NCI-H1417 (cell line): ENCODE results near the gene ACOXL.
A peak's percentile ranks its signal among the peaks of the same experiment; 100 is the strongest.

Experiments used
- DNase-seq, 3 experiments: peaks; one replicate each; lab custom pipeline; 2025; lab: John Stamatoyannopoulos, UW

Gene ACOXL

DNA sequence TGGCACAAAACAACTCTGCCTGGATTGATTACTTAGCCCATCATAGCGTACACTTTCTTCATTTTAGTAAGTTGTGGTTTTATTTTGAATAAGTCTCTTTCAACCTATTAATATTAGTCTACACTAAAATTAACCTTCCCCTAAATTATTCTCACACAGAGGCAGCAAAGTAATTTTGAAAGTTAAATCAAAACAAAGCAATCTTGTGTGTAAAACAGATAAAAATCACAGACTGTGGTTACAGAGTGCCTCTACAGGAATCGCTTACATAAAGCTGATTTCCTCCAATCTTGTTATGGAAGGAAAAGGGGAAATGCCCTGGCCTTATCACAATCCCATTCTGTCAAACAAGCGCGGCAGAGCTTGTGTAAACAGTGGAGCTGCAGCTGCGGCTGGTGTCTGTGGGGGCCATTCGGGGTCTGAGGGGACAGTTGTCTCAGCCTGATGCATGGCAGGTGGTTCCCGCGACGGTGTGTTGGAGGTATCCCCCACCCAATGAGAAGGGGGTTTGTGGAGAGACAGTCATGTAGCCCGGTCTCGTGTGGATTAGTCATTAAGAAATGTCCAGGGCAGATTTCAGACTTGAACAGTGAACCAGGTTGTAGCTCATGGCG, 430.5 kb downstream of the ACOXL start:
- DNase-seq = peak in 1 of 3 experiments; percentile 18

DNA sequence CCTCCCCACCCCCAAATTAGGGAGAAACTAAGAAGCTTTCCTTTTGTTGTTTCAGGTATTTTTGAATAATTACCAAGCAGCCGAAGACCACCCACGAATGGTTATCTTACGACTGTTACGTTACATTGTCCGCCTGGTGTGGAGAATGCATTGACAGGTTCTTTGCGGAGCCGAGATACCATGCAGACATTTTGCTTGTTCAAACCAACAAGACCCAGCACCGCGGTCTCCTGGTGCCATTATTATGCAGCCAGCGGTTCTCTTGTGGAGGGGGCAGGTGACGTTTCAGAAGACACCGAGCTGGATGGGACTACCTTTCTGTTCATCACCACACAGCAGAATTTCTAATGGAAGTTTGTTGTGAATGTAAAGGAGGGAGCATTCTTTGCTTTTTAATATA, 431.7 kb downstream of the ACOXL start:
- DNase-seq = no peak

DNA sequence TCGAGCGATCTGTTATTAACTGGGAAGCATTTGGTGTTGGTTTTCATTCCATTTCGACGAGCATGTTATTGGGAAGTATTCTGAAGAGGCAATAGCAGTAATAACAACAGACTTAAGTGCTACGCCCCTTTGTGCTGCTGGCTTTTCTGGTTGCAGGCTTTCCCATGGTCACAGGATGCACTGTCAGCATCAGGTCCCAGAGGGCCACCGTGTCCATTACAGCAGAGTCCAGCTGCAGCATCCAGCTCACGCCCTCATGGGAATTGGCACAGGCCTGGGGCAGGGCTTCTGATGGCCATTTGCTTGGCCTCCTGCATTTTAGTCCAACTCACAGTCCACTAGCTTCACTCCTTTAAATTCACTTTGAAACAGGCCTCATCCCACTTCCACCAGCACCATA, 432.7 kb downstream of the ACOXL start:
- no peak for DNase-seq

DNA sequence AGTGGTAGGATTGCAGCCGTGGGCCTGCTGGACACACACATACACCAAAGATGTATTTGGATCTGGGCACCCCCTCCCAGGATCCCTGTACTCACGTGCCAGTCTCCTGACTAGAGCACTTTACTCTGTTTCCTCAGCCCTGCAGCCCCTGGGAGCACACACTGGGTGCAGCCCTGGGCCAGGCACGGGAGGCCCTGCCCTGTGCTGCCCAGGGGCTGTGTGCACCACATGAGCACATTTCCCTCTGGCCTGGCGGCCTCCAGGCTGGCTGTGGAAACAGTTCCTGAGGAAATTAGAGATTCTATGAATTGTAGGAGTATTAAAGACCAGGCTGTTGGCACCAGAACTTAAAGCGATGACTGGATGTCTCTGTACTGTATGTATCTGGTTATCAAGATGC, 433.7 kb downstream of the ACOXL start:
- DNase-seq = no peak

DNA sequence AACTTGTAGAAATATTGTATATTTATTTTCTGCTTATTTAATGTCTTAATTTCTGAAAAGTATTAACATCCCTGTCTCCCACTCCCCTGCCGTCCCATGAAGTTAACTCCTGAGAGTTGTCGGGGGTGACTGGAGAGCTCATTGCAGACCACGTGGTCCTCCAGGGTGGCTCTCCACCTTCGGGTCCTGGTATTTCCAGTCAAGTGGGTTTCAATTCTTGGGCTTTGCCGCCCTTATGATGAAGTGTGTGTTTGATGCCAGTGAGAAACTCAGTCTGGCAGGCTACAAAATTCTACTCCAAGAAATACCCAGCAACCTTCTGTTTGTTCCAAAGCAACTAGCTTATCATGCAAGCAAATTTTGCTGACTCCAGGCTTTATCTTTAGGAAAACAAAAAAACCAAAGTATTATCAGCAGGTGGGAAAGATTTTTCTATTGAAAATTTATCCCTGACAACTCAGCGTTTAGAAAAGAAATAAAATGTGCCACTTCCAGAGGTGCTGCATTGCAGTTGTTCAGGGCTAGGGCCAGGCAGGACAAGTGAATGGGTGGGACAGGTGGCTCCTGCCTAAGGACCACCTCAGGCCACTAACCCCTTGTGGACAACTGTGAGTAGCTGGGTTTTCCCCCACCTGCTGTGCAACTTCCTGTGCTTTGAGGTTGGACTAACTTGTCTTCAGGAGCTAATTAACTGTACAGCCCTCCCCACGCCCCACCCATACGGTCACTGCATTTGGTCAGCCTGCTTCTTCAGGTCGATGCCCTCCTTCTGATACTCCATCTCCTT, 434.9 kb downstream of the ACOXL start:
- DNase-seq = peak in 1 of 3 experiments; percentile 20

DNA sequence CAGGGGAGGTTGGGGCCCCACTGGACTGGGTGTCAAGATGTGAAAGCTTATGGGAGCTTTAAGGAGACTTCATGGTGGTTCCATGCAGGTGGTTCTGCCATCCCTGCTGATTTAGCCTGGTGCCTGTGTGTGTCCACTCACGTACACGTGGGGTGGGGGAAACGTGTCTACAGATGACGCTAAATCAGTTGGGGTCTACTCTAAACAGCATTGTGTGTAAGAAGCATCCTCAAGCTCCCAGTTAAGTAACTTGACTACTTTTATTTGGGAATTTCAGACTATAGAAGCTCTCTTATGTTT, 435.4 kb downstream of the ACOXL start:
- DNase-seq = peak in 1 of 3 experiments; percentile 28
